ENCODE measurements around the gene WDR33. TPM values are rescaled to one million over a fixed set of nuclear protein-coding genes. Genes with fewer than 3 reads are reported as not detected.

Gene WDR33
- total RNA-seq, 2 experiments from 2014 or later: 70.7 to 96.6 TPM

DNA sequence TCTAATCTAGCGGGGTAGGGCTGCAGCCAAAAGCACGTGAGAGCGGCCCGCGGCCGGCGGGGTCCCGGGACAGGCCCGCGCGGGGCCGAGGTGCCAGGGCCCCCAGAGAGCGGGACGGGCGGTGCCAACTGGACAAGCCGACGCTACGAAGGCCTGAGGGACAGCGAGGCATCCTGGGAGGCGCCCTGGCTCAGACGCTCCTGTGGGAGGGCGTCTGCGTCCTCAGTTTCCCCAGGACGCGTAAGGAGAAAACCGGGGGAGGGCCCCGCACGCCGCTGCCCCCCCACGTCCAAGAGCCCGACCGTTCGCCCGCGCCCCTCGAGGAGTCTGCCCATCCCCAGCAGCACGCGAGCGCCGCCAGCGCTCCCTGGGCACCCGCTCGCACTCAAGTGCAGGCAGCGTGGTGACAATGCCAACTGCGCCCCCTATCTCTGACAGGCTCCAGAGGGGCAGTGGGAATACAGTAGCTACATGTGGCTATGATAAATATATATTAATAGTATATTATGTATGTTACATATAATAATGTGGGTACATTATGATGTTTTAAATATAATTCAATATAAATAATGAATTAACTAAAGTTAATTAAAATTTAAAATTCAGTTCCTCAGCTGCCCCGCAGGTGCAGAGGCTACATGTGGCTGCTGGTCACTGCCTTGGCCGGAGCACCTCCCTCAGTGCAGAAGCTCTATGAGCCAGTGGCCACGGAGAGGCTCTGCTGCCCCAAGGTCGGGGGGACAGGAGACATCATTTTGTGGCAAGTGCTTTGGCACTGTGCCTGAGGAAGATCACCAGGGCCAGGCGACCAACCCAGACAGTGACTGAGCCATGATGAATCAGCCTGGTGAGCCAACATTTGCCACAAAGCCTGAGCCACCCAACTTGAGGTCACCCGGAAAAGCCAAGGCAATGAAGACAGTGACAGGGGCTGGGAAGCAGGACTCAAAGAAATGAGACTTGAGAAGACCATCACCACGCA, 115.2 kb downstream of the WDR33 start:
- H3K4me1 ChIP-seq (ENCODE audit: insufficient read depth, low read length, poor library complexity, severe bottlenecking): peaks cover 8% of the 10 kb centered on the region
- no peaks in the 10 kb centered on the region for H3K79me2 ChIP-seq (ENCODE audit: insufficient read depth, low read depth, low read length)
- no peak overlapping the region for H3K27ac ChIP-seq (ENCODE audit: low read depth, low read length, poor library complexity, severe bottlenecking)
- H3K9me3 ChIP-seq (ENCODE audit: low read length): peaks cover 11% of the 10 kb centered on the region
- POLR2A ChIA-PET: interaction anchor here (0.5 to 0.6 kb wide), 2 partner anchors 19 to 404 kb away, joined by 3 to 4 read pairs; no protein-coding TSS in a partner anchor
- no peak overlapping the region for H3K4me3 ChIP-seq (ENCODE audit: low read depth, low read length, poor library complexity, severe bottlenecking)
- no peak for DNase-seq (ENCODE audit: low spot score)
- no peak overlapping the region for H3K4me2 ChIP-seq (ENCODE audit: low read length)
- TF ChIP-seq EZH2phosphoT487 (IDR thresholded peaks at IDR 0.05; ENCODE audit: borderline replicate concordance, low read depth, low read length): no peak
- TF ChIP-seq, protein P1, sequence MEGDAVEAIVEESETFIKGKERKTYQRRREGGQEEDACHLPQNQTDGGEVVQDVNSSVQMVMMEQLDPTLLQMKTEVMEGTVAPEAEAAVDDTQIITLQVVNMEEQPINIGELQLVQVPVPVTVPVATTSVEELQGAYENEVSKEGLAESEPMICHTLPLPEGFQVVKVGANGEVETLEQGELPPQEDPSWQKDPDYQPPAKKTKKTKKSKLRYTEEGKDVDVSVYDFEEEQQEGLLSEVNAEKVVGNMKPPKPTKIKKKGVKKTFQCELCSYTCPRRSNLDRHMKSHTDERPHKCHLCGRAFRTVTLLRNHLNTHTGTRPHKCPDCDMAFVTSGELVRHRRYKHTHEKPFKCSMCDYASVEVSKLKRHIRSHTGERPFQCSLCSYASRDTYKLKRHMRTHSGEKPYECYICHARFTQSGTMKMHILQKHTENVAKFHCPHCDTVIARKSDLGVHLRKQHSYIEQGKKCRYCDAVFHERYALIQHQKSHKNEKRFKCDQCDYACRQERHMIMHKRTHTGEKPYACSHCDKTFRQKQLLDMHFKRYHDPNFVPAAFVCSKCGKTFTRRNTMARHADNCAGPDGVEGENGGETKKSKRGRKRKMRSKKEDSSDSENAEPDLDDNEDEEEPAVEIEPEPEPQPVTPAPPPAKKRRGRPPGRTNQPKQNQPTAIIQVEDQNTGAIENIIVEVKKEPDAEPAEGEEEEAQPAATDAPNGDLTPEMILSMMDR (conservative IDR thresholded peaks at IDR 0.05; ENCODE audit: low read length): 0 out of 2 replicates have a peak, but pooled peaks have one; percentile 24
- no peaks in the 10 kb centered on the region for H3K9me2 ChIP-seq (ENCODE audit: insufficient read depth, low read length)
- BruUV-seq (replicated peaks): no TSS peak
- H3K36me3 ChIP-seq (ENCODE audit: insufficient read depth, low read length): no peaks in the 10 kb centered on the region
- intact Hi-C loops (cut with micrococcal nuclease; ENCODE audit: unreplicated experiment): no loop called here
- CTCF ChIA-PET (ENCODE audit: unreplicated experiment): no interaction called here
- H4K20me1 ChIP-seq (ENCODE audit: insufficient read depth, low read length): no peaks in the 10 kb centered on the region
- no peak overlapping the region for H2AFZ ChIP-seq (ENCODE audit: low read length)

DNA sequence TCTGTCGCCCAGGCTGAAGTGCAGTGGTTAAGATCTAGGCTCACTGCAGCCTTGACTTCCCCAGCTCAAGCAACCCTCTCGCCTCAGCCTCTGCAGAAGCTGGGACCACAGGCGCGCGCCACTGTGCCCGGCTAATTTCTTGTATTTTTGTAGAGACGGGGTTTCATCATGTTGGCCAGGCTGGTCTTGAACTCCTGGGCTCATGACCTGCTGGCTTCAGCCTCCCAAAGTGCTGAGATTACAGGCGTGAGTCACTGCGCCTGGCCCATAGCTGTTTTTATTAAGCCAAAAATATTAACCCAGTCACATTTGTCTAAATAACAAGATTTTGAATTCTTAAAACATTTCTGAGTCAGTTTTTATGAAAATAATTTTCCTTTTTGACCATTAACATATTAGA, 116.0 kb downstream of the WDR33 start:
- no peak for TF ChIP-seq EZH2phosphoT487 (IDR thresholded peaks at IDR 0.05; ENCODE audit: borderline replicate concordance, low read depth, low read length)
- TF ChIP-seq, protein P1 (conservative IDR thresholded peaks at IDR 0.05; ENCODE audit: low read length): no peak
- no peaks in the 10 kb centered on the region for H3K79me2 ChIP-seq (ENCODE audit: insufficient read depth, low read depth, low read length)
- no peaks in the 10 kb centered on the region for H3K4me1 ChIP-seq (ENCODE audit: insufficient read depth, low read length, poor library complexity, severe bottlenecking)
- CTCF ChIA-PET (ENCODE audit: unreplicated experiment): no interaction called here
- no peak overlapping the region for H3K4me2 ChIP-seq (ENCODE audit: low read length)
- H3K36me3 ChIP-seq (ENCODE audit: insufficient read depth, low read length): no peaks in the 10 kb centered on the region
- peaks cover 19% of the 10 kb centered on the region for H3K9me3 ChIP-seq (ENCODE audit: low read length)
- no peaks in the 10 kb centered on the region for H3K9me2 ChIP-seq (ENCODE audit: insufficient read depth, low read length)
- intact Hi-C loops (cut with micrococcal nuclease; ENCODE audit: unreplicated experiment): no loop called here
- BruUV-seq (replicated peaks): no TSS peak
- POLR2A ChIA-PET: interaction anchor here (0.5 kb wide), 1 partner anchor 403 kb away, joined by 3 read pairs; no protein-coding TSS in a partner anchor
- no peak overlapping the region for H3K4me3 ChIP-seq (ENCODE audit: low read depth, low read length, poor library complexity, severe bottlenecking)
- no peak overlapping the region for H3K27ac ChIP-seq (ENCODE audit: low read depth, low read length, poor library complexity, severe bottlenecking)
- H2AFZ ChIP-seq (ENCODE audit: low read length): no peak overlapping the region
- DNase-seq (ENCODE audit: low spot score): no peak
- H4K20me1 ChIP-seq (ENCODE audit: insufficient read depth, low read length): no peaks in the 10 kb centered on the region

DNA sequence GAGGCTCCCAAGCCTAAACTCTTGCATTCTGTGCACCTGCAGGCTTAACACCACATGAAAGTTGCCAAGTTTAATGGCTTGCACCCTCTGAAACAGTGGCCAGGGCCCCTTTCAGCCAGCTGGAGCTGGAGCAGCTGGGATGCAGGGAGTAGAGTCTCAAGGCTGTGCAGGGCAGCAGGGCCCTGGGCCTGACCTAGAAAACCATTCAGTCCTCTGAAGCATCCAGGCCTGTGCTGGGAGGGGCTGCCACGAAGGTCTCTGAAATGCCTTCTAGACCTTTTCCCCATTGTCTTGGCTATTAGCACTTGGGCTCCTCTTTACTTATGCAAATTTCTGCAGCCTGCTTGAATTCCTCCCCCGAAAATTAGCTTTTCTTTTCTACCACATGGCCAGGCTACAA, 120.3 kb downstream of the WDR33 start:
- no TSS peak for BruUV-seq (replicated peaks)
- Histone ChIP-seq H3K36me3 (ENCODE audit: insufficient read depth, low read length) (no peaks in the 10 kb centered on the region), H3K27ac (ENCODE audit: low read depth, low read length, poor library complexity, severe bottlenecking) (no peak overlapping the region), H3K4me2 (ENCODE audit: low read length) (no peak overlapping the region), H3K79me2 (ENCODE audit: insufficient read depth, low read depth, low read length) (no peaks in the 10 kb centered on the region), H3K9me3 (ENCODE audit: low read length) (peaks cover 38% of the 10 kb centered on the region), H4K20me1 (ENCODE audit: insufficient read depth, low read length) (no peaks in the 10 kb centered on the region), H2AFZ (ENCODE audit: low read length) (no peak overlapping the region), H3K4me3 (ENCODE audit: low read depth, low read length, poor library complexity, severe bottlenecking) (no peak overlapping the region), H3K9me2 (ENCODE audit: insufficient read depth, low read length) (no peaks in the 10 kb centered on the region), H3K4me1 (ENCODE audit: insufficient read depth, low read length, poor library complexity, severe bottlenecking) (no peaks in the 10 kb centered on the region)
- ChIA-PET CTCF (ENCODE audit: unreplicated experiment) (no interaction called here), POLR2A (no interaction called here)
- no peak for DNase-seq (ENCODE audit: low spot score)
- TF ChIP-seq, protein P1 (conservative IDR thresholded peaks at IDR 0.05; ENCODE audit: low read length): no peak
- no peak for TF ChIP-seq EZH2phosphoT487 (IDR thresholded peaks at IDR 0.05; ENCODE audit: borderline replicate concordance, low read depth, low read length)
- intact Hi-C loops (cut with micrococcal nuclease; ENCODE audit: unreplicated experiment): no loop called here

Measured in OCI-LY7 (cell line).